ENCODE measurements around the gene COL7A1.

- peak; percentile 52; the same call in 1 of the 2 replicates for TF ChIP-seq CTCF (conservative IDR thresholded peaks at IDR 0.05)
- TF ChIP-seq EZH2 (IDR thresholded peaks at IDR 0.05; ENCODE audit: low read depth): no peak
Measured at GRCh38 chr3:48558493-48559134, 36.5 kb downstream of the COL7A1 start.
